KMS-11 (cell line): ENCODE measurements around the gene GDF2.

Experiments
- H2AFZ ChIP-seq: fragments of 200-600 bp; sonication (generic); 2 replicates; pipeline ENCODE4 v1.6.1; 2016; ENCODE audit warnings: antibody characterized with exemption, mixed run types, low read depth
- H3K27ac ChIP-seq: fragments of 200-600 bp; sonication (generic); 2 replicates; pipeline ENCODE4 v1.6.1; 2016; ENCODE audit warnings: mild to moderate bottlenecking, mixed run types
- H3K27me3 ChIP-seq: fragments of 200-600 bp; sonication (generic); 2 replicates; pipeline ENCODE4 v1.6.1; 2017; ENCODE audit warnings: mild to moderate bottlenecking, low read depth, mixed run types, moderate library complexity; ENCODE audit not compliant: insufficient read depth
- H3K36me3 ChIP-seq: fragments of 200-600 bp; sonication (generic); 2 replicates; pipeline ENCODE4 v1.6.1; 2017; ENCODE audit warnings: mild to moderate bottlenecking, mixed run types; ENCODE audit not compliant: insufficient read depth
- H3K4me1 ChIP-seq: fragments of 200-600 bp; sonication (generic); 2 replicates; pipeline ENCODE4 v1.6.1; 2016; ENCODE audit warnings: mild to moderate bottlenecking, low read depth, mixed run types; ENCODE audit not compliant: poor library complexity, severe bottlenecking
- H3K4me2 ChIP-seq: fragments of 200-600 bp; sonication (generic); 2 replicates; pipeline ENCODE4 v1.7.0; 2016; ENCODE audit warnings: mild to moderate bottlenecking, mixed run types
- H3K4me3 ChIP-seq: fragments of 200-600 bp; sonication (generic); IDR thresholded peaks from 2 replicates; pipeline ENCODE4 v1.6.1; 2017; ENCODE audit warnings: low read depth, low read length, mixed read lengths; ENCODE audit not compliant: insufficient read depth
- H3K79me2 ChIP-seq: fragments of 200-600 bp; sonication (generic); 2 replicates; pipeline ENCODE4 v1.6.1; 2016; ENCODE audit warnings: low read depth, mixed run types; ENCODE audit not compliant: insufficient read depth
- H3K9ac ChIP-seq: fragments of 200-600 bp; sonication (generic); 2 replicates; pipeline ENCODE4 v1.6.1; 2016; ENCODE audit warnings: mild to moderate bottlenecking, mixed run types
- H4K20me1 ChIP-seq: fragments of 200-600 bp; sonication (generic); 2 replicates; pipeline ENCODE4 v1.6.1; 2016; ENCODE audit warnings: mild to moderate bottlenecking, mixed run types; ENCODE audit not compliant: insufficient read depth
- TF ChIP-seq, protein P1 (sequence below): fragments of 200-600 bp; sonication (generic); conservative IDR thresholded peaks from 2 replicates; pipeline ENCODE4 v1.6.1; 2017; ENCODE audit warnings: low read depth, mild to moderate bottlenecking, antibody characterized with exemption, low read length, moderate library complexity, mixed read lengths

Gene GDF2

GRCh38 chr10:47296941-47297340 is 25.3 kb upstream of the GDF2 start:
- TF ChIP-seq, protein P1, sequence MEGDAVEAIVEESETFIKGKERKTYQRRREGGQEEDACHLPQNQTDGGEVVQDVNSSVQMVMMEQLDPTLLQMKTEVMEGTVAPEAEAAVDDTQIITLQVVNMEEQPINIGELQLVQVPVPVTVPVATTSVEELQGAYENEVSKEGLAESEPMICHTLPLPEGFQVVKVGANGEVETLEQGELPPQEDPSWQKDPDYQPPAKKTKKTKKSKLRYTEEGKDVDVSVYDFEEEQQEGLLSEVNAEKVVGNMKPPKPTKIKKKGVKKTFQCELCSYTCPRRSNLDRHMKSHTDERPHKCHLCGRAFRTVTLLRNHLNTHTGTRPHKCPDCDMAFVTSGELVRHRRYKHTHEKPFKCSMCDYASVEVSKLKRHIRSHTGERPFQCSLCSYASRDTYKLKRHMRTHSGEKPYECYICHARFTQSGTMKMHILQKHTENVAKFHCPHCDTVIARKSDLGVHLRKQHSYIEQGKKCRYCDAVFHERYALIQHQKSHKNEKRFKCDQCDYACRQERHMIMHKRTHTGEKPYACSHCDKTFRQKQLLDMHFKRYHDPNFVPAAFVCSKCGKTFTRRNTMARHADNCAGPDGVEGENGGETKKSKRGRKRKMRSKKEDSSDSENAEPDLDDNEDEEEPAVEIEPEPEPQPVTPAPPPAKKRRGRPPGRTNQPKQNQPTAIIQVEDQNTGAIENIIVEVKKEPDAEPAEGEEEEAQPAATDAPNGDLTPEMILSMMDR = no peak
- Histone ChIP-seq H3K4me2 (no peak overlapping the region), H3K9ac (no peak overlapping the region), H3K27me3 (no peaks in the 10 kb centered on the region), H3K4me1 (no peaks in the 10 kb centered on the region), H3K4me3 (no peak overlapping the region), H3K36me3 (no peaks in the 10 kb centered on the region), H3K27ac (no peak overlapping the region), H3K79me2 (no peaks in the 10 kb centered on the region), H2AFZ (no peak overlapping the region), H4K20me1 (no peaks in the 10 kb centered on the region)

DNA sequence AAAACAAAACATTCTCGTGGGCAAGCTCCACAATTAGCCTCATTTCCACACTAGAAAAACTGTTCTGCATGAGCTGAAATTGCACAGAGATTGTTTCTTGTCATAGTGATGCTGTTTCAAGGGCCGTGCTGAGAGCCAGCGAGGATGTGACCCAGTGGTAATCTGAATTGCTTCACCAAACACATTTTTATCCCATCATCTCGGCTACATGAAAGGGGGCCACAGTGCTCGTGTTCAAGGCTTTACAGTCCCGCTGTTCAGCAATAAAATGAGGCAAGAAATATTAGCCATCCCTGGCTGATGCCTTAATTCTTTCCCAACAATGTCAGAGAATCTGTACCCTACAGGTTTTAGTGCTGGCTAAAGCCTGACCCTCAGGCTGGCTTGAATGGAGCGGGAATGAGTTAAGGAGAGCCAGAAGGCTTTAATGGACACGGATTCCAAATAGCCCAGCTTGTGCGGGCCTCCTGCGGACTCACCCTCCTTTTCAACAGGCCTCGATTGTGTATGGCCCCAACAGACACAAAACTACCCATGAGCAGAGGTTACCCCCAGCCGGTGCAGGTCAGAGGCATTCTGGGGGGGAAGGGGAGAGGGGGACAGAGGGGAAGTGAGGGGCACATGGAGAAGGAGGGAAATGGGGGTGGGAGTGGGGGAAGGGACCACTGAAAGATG is 24.3 kb upstream of the GDF2 start:
- H2AFZ ChIP-seq = no peak overlapping the region
- no peaks in the 10 kb centered on the region for H3K79me2 ChIP-seq
- TF ChIP-seq, protein P1 = no peak
- no peaks in the 10 kb centered on the region for H4K20me1 ChIP-seq
- H3K36me3 ChIP-seq = no peaks in the 10 kb centered on the region
- no peak overlapping the region for H3K4me2 ChIP-seq
- no peak overlapping the region for H3K9ac ChIP-seq
- no peaks in the 10 kb centered on the region for H3K27me3 ChIP-seq
- no peaks in the 10 kb centered on the region for H3K4me1 ChIP-seq
- H3K4me3 ChIP-seq = no peak overlapping the region
- H3K27ac ChIP-seq = no peak overlapping the region

GRCh38 chr10:47298715-47299114 is 23.5 kb upstream of the GDF2 start:
- no peaks in the 10 kb centered on the region for H4K20me1 ChIP-seq
- H2AFZ ChIP-seq = no peak overlapping the region
- TF ChIP-seq, protein P1 = no peak
- H3K36me3 ChIP-seq = no peaks in the 10 kb centered on the region
- no peak overlapping the region for H3K27ac ChIP-seq
- H3K27me3 ChIP-seq = no peaks in the 10 kb centered on the region
- no peak overlapping the region for H3K4me3 ChIP-seq
- H3K4me1 ChIP-seq = no peaks in the 10 kb centered on the region
- H3K9ac ChIP-seq = no peak overlapping the region
- H3K79me2 ChIP-seq = no peaks in the 10 kb centered on the region
- no peak overlapping the region for H3K4me2 ChIP-seq

DNA sequence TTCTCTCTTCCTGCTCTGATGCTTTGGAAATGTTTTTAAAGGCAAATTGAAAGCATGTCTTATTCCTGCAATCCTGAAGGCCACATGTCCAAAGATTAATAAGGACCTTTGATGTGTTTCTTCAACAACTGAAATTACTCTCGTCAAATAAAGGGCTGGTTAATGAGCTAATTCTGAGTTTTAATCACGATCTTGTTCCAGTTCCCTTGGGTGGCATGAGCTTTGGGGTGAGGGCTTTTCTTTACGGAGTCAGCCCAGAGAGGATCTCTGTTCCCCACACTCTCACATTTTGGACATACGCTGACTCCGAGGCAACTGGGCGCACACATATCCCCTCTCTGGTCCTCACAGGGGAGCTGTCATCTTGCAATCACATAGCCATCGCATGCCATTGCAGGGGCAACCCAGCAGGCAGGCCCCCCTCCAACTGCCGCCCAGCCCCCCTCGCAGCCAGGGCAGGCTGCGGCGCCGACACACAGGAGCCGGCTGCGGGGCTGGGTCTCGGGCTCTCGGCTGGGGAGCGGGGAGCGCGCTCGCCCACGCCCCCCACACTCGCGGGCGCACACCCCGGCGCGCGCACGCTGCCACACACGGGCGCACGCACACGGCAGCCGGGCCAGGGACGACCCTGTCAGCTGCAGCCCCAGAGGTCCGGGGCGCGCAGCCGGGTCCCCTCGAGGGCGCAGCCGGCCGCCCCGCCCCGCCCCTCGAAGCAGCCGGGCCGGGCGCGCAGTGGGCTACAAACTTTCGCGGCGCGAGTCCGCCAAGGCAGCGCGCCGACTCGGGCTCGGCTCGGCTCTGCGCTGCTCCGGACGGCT is 22.4 kb upstream of the GDF2 start, which contains the start of gene GDF10:
GDF10 (plus strand) TSS at position 587 of the 818 bp plus-strand sequence. CDS start 455 bp downstream, outside the sequence.
- Histone ChIP-seq H3K27ac (no peak within 1 kb of the TSS), H3K9ac (no peak within 1 kb of the TSS), H3K36me3 (no peaks in the 10 kb centered on the region), H3K4me2 (no peak within 1 kb of the TSS), H4K20me1 (no peaks in the 10 kb centered on the region), H3K27me3 (no peaks in the 10 kb centered on the region), H3K4me1 (no peaks in the 10 kb centered on the region), H2AFZ (no peak within 1 kb of the TSS), H3K79me2 (no peaks in the 10 kb centered on the region), H3K4me3 (no peak within 1 kb of the TSS)
- TF ChIP-seq, protein P1 = no peak
